Esophagus muscularis mucosa (tissue), 3 donors: ENCODE data around the gene UVRAG.

ENCODE experiments used
- CTCF ChIP-seq, 3 experiments: fragments of 200-600 bp in 2 of 3; fragments of 450-650 bp in 1 of 3; sonication (generic) in 2 of 3; IDR thresholded peaks; one replicate each; pipeline ENCODE4 v1.5.1; 2017 to 2019; ENCODE audit warnings: antibody characterized with exemption in 3 of 3, mild to moderate bottlenecking in 2 of 3, moderate library complexity in 1 of 3
- POLR2A ChIP-seq: fragments of 450-650 bp; IDR thresholded peaks from one replicate; pipeline ENCODE4 v1.6.1; 2017; ENCODE audit warnings: antibody characterized with exemption, moderate library complexity, mild to moderate bottlenecking, low read depth
- POLR2AphosphoS5 ChIP-seq, 2 donors: sonication (generic); formaldehyde crosslinking; IDR thresholded peaks; one replicate each; pipeline ENCODE4 v1.6.1; 2017; ENCODE audit warnings: antibody characterized with exemption in 2 of 2

- TF ChIP-seq CTCF (IDR thresholded peaks at IDR 0.05) (no peak), POLR2A (no peak), POLR2AphosphoS5 (IDR thresholded peaks at IDR 0.05) (no peak)
Measured at GRCh38 chr11:75969626-75970308, 154.8 kb downstream of the UVRAG start.
